Epithelial cell of prostate (primary cell): ENCODE data around the gene EIF3B.

Experiments
- DNase-seq: peaks from one replicate; pipeline ENCODE4 v3.0.0-alpha.2; 2011; ENCODE audit warnings: low read depth, low spot score
- H3K27ac ChIP-seq: fragments of 450-650 bp; 2 replicates; pipeline ENCODE4 v1.5.1; 2017; ENCODE audit warnings: mild to moderate bottlenecking

EIF3B gene

DNA sequence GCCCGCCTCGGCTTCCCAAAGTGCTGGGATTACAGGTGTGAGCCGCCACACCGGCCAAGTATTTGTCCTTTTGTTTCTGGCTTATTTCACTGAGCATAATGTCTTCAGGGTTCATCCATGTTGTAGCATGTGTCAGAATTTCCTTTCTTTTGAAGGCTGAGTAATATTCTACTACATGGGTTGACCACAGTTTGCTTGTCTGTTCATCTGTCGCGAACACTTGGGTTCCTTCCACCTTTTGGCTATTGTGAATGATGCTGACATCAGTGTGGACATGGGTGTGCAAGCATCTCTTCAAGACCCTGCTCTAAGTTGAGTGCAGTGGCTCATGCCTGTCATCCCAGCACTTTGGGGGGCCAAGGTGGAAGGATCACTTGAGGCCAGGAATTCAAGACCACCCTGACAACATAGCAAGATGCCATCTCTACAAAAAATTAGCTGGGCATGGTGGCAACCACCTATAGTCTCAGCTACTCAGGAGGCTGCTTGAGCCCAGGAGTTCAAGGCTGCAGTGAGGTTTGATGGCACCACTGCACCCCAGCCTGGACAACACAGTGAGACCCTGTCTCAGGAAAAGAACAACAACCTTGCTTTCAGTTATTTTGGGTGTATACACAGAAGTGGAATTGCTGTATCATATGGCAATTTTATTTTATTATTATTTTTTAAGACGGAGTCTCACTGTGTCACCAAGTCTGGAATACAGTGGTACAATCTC is 65.7 kb downstream of the EIF3B start:
- no peak for DNase-seq
- H3K27ac ChIP-seq = no peak overlapping the region

DNA sequence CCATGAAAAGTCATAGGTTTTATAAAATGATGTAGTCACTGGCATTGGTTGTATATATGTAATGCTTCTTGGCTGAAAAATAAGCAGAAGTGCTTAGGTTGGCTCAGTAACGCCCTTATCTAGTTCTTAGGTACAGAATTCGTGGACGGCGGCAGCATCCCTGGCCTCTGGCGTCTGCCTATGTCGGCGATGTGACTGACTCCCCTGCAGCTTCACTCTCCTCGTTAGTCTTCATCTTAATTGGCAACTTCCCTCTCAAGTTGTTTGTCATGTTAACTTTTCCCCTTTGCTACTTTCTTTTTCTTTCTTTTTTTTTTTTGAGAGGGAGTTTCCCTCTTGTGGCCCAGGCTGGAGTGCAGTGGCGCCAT is 67.3 kb downstream of the EIF3B start:
- DNase-seq = no peak
- H3K27ac ChIP-seq = no peak overlapping the region

DNA sequence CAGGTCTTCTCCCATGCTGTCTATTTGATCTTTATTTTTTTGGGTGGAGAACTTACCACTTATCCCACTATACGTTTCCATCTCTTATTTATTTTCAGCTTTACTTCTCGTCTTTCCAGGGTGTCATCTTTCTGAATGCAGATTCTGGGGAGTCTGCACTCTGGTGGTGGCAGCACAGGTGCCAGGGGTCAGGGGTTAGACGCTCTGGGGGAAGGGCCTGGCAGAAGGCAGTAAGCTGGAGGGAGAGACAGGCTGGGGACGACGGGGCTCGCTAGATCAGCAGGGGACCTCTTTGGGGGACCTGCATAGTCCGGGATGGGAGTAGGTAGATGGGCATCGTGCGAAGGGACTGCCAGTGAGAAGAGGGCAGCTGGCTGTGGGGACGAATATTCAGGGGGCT is 71.1 kb downstream of the EIF3B start:
- no peak for DNase-seq
- no peak overlapping the region for H3K27ac ChIP-seq
